ENCODE measurements around the gene CCDC174.

Gene CCDC174

GRCh38 chr3:14698601-14699244, 47.2 kb downstream of the CCDC174 start:
- in situ Hi-C loops (cut with HindIII; ENCODE audit: low sequenced_read_pairs) = no loop called here

DNA sequence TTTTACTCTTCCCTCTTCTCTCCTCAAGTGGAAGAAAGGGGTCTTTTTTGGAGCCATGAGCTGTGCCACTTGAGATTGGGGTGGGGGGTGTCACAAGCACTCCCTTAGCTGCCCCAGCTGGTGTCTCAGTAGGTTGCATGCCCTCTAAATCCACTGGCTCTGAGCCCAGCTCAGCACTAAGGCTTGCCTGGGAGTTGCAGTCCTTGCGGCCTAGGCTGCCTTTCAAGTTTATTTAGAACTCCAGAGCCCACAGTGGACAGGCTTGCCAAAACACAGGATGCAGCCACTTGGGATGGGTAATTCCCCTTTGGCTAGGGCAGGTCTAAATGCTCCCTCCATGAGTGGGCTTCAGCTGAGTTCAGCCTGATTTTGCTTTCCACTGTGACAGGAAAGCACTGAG, 48.1 kb downstream of the CCDC174 start:
- in situ Hi-C loops (cut with HindIII; ENCODE audit: low sequenced_read_pairs) = no loop called here

DNA sequence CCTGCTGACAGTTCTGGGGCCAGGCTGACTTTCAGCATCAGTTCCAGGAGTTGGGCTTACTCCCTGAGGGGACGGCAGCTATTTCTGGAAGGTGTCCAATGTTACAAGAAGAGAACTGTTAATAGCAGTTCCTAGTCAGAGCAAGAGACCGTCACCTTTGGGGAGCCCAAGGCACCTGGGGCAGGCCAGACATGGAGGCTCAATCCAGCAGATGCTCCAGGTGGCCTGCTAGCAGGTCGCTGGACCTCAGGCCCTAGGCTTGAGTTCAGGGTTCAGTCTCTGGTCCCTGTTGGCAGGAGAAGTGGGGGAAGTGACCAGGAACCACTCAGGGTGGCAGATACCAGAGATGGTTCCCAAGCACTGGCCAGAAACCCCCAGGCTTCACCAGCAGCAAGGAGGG, 49.3 kb downstream of the CCDC174 start:
- in situ Hi-C loops (cut with HindIII; ENCODE audit: low sequenced_read_pairs) = no loop called here

DNA sequence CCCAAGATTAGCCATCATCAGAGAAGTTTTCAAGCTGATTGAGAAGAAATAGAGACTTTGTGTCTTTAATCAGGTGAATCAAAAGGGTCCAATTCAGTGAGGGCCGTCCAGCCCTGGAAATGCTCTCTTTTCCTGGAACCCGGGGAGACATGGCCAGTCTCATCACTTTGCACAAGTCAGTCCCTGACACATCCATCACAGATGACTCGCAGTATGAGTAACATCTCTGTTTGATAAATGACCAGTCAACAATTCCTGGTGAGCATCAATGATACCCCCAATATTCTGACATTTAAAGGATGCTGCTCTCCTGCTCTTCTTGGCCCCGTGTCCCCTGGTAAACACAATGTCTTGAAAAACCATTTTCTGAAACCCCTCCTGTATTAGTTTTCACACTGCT, 50.1 kb downstream of the CCDC174 start:
- in situ Hi-C loops (cut with HindIII; ENCODE audit: low sequenced_read_pairs) = no loop called here

- in situ Hi-C loops (cut with HindIII; ENCODE audit: low sequenced_read_pairs) = no loop called here
These were observed 51.7 kb downstream of the CCDC174 start for GRCh38 chr3:14703128-14703750.

- in situ Hi-C loops (cut with HindIII; ENCODE audit: low sequenced_read_pairs) = no loop called here
These were observed 52.2 kb downstream of the CCDC174 start for GRCh38 chr3:14703791-14704190.

- in situ Hi-C loops (cut with HindIII; ENCODE audit: low sequenced_read_pairs) = no loop called here
These were observed 54.5 kb downstream of the CCDC174 start for GRCh38 chr3:14706096-14706495.

- in situ Hi-C loops (cut with HindIII; ENCODE audit: low sequenced_read_pairs) = no loop called here
These were observed 65.0 kb downstream of the CCDC174 start for GRCh38 chr3:14716591-14716990.

- in situ Hi-C loops (cut with HindIII; ENCODE audit: low sequenced_read_pairs) = no loop called here
These were observed 65.7 kb downstream of the CCDC174 start for GRCh38 chr3:14717307-14717706.

- in situ Hi-C loops (cut with HindIII; ENCODE audit: low sequenced_read_pairs) = no loop called here
These were observed 67.0 kb downstream of the CCDC174 start for GRCh38 chr3:14718539-14718938.

DNA sequence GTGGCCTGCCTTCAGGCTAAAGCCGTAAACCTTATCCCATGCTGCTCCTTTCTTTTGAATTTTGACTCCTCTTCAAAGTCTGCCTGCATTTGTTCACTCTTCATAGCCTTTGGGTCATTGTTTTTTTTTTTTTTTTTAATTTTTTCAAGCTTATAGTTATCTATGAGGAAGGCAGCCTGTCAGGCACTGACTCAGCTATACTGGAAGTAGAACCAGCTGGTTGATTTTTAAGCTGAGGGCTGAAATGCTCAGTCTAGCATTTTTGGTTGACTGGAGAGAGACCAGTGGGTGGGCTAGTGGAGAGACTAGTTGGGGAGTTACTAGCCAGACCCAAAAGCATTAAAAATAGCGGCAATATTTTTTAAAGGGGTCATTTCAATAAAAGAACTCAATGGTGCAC, 67.4 kb downstream of the CCDC174 start:
- in situ Hi-C loops (cut with HindIII; ENCODE audit: low sequenced_read_pairs) = no loop called here

- in situ Hi-C loops (cut with HindIII; ENCODE audit: low sequenced_read_pairs) = no loop called here
These were observed 69.7 kb downstream of the CCDC174 start for GRCh38 chr3:14721126-14721864.
